NCI-H146 treated with DMSO at 0.1 percent for 48 hours (cell line): ENCODE data around the gene OPN1MW2.
"Not testable (repeated sequence)": the region's sequence is repeated elsewhere in the genome, so short reads cannot be mapped to it uniquely, and the experiment has no call there.

Experiments used
- DNase-seq: peaks from one replicate; lab custom pipeline; 2025; ENCODE audit not compliant: unreplicated experiment; lab: John Stamatoyannopoulos, UW

Gene OPN1MW2

GRCh38 chrX:154263072-154263471, 43.5 kb downstream of the OPN1MW2 start:
- DNase-seq, result not testable (repeated sequence)

- DNase-seq, result not testable (repeated sequence)
Observed at GRCh38 chrX:154269245-154269644, 49.7 kb downstream of the OPN1MW2 start.
